Fibroblast of skin of right biceps (primary cell): Measurements from ENCODE around the gene TACO1.

Experiments
- DNase-seq: peaks from one replicate; pipeline ENCODE4 v3.0.0-alpha.2; 2013

Gene TACO1

GRCh38 chr17:63600569-63601438 lies at the start of gene TACO1:
TACO1 (plus strand) TSS chr17:63600895; CDS start chr17:63601084, 189 bp downstream.
- peak; percentile 85 for DNase-seq

DNA sequence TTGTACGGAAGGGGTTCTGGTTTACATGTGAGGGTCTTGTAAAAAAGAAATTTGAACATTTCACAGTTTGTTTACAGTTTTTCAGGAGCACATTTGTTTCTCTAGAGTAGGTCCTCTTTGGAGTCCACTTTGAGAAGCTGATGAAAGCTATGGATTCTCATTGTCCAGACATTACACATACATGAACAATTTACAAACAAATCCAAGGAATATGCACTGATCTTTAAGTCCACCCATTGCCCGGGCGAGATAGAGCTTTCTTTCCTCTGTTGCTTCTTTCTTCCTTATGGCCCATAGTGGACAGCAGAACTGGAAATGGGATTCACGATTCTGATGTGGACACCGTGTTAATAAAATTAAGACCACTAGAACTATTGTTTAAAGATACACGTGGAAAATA lies 48.5 kb upstream of the TACO1 start:
- DNase-seq: no peak

- no peak for DNase-seq
Measured at GRCh38 chr17:63555500-63556156, 45.1 kb upstream of the TACO1 start.

- no peak for DNase-seq
Measured at GRCh38 chr17:63557416-63557815, 43.3 kb upstream of the TACO1 start.

- DNase-seq: no peak
Measured at GRCh38 chr17:63558441-63558840, 42.3 kb upstream of the TACO1 start.

GRCh38 chr17:63561819-63562218 lies 38.9 kb upstream of the TACO1 start:
- DNase-seq: no peak

DNA sequence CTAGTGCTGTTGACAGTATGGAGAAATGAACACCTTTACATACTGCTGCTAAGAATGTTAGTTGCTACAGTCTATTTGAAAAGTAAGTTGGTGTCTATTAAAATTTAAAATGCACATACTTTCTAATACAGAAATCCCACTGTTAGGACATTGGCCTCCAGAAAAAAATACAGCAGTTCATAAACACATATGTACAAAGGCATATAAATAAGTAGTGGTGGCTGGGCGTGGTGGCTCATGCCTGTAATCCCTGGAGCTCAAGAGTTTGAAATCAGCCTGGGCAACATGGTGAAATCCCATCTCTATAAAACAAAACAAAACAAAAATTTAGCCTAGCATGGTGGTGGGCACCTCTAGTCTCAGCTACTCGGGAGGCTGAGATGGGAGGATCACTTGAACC lies 37.4 kb upstream of the TACO1 start:
- no peak for DNase-seq

GRCh38 chr17:63564562-63564961 lies 36.1 kb upstream of the TACO1 start:
- no peak for DNase-seq

- no peak for DNase-seq
Measured at GRCh38 chr17:63567229-63567628, 33.5 kb upstream of the TACO1 start.

GRCh38 chr17:63568563-63568962 lies 32.1 kb upstream of the TACO1 start:
- DNase-seq: no peak

DNA sequence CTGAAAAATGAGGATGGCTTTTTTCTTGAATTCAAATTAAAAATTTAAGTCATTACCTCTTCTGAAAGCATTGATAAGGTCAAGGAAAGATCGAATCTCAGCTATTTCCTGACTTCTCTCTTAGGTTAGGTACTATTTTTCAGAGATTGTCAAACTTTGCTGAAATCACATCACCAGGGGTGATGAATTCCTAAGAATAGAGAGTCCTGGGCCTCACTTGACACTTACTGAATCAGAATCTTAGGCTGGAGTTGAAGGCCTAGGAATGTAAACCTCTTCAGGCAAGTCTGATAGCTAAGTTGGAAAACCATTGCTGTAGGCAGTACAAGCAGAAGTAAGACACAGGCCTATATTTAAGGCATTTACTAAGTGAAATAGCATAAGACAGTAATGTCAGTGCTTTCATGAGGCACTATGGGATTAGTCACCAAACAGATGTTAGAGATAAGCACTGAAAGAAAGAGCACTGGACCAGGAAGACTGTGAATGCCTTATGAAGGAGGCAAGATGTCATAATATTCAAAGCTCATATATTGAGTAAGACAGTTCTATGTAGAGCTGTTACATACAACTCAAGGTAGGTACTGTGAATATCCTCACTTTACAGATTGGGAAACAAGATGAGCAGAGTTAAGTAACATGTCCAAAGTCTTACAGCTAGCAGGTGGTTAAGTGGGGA lies 28.9 kb upstream of the TACO1 start:
- peak; percentile 72 for DNase-seq

DNA sequence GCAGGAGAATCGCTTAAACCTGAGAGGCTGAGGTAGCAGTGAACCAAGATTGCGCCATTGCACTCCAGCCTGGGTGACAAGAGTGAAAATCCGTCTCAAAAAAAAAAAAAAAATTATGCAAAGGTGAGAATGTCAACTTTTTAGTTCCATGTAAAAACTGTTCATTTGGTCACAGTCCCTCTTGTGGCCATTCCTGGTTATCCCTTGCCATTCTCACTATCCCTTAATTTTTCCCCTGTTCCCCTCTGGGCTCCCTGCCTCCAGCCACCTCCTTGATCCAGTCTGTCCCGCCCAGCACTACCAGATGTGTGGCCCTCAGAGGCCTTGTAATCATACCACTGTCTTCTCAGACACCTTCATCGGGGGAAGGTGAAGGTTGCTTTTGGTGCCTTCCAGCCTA lies 27.1 kb upstream of the TACO1 start:
- no peak for DNase-seq

DNA sequence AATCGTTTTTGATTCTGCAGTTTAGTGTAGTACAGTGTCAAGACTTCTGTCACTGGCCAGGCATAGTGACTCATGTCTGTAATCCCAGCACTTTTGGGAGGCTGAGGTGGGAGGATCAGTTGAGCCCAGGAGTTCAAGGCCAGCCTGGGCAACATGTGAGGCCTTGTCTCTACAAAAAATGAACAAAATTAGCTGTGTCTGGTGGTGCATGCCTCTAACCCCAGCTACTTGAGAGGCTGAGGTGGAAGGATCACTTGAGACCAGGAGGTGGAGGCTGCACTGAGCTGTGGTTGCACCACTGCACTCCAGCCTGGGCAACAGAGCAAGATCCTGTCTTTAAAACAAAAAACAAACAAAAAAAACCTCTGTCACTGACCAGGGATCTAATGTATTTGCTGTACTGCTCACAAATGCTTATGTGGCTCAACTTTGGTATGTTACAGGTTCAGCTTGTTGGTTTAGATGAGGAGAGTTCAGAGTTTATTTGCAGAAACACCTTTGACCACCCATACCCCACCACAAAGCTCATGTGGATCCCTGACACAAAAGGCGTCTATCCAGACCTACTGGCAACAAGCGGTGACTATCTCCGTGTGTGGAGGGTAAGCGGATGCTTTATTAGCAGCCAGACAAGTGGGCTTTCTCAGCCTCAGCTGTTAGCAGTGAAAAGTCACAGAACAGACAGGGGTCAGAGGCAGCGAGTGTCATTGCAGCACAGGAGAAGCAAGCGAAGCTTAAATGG lies 22.5 kb upstream of the TACO1 start:
- DNase-seq: no peak

GRCh38 chr17:63578769-63579111 lies 22.0 kb upstream of the TACO1 start:
- no peak for DNase-seq

GRCh38 chr17:63579633-63580032 lies 21.1 kb upstream of the TACO1 start:
- no peak for DNase-seq

- DNase-seq: no peak
Measured at GRCh38 chr17:63587770-63588169, 12.9 kb upstream of the TACO1 start.

- DNase-seq: no peak
Measured at GRCh38 chr17:63588797-63589196, 11.9 kb upstream of the TACO1 start.

DNA sequence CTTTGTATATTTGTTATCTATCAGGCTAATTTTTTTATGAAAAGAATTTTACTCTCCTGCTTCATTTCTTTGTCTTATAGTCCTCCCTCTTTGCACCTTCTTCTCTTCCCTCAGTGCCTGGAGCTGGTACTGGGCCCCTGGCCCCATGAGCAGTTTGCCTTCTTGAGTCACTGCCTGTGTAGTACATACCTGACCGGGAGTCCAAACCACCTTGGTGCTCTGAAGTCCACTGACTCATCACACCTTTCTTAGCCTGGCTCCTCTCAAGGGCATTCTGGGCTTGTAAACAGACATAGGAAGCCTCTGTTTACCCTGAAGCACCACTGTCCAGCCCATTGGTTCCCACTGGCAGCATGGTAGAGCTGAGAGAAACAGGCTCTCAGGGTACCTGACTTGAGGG lies 11.0 kb upstream of the TACO1 start:
- DNase-seq: no peak

DNA sequence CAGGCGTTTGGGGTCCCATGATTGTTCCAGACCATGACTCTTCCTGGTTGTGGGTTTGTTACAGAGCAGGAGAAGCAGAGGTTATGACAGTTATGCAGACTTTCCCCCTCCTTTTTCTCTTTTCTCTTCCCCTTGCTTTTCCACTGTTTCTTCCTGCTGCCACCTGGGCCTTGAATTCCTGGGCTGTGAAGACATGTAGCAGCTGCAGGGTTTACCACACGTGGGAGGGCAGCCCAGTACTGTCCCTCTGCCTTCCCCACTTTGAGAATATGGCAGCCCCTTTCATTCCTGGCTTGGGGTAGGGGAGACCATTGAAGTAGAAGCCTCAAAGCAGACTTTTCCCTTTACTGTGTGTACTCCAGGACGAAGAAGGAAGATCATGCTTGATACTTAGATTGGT lies 7.9 kb upstream of the TACO1 start:
- no peak for DNase-seq

- DNase-seq: no peak
Measured at GRCh38 chr17:63595132-63595531, 5.6 kb upstream of the TACO1 start.

DNA sequence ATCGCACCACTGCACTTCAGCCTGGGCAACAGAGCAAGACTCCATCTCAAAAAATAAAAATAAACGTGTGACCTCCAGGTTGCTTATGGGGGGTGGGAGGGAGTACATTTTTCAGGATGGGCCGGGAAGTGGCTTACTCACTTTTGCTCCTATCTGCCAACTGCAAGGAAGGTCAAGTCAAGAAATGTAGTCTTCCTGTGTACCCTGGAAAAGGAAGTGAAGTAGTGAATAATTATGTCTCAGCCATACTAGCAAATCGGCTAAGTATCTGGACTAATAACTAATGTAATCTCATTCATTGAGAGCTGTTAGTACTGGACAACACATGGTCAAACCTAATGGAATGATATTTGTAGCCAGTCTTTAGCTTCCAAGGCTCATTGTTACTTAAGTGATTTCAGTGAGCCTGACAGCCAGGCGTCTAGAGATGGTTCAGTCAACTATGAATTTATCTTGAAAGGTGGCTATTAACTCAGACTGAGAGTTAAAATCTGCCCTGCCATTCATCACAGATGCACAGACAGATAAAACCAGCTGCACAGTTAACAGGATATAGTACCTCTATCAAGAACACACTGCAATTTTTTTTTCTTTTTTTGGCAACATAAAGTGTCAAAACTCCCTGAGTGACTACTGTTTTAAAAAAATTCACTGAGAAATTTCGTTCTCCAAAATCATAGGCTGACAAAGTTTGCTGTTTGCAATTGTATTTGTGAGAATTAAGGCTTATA lies 3.7 kb upstream of the TACO1 start:
- DNase-seq: no peak

- no peak for DNase-seq
Measured at GRCh38 chr17:63598281-63598680, 2.4 kb upstream of the TACO1 start.
